K562 (cell line): ENCODE results near the gene FAM118B. TPM values are rescaled to one million over a fixed set of nuclear protein-coding genes. Genes with fewer than 3 reads are reported as not detected.
A peak's percentile ranks its signal among the peaks of the same experiment; 100 is the strongest.

ENCODE experiments used
- ATAC-seq: fragments of 200-7000 bp; cut with Tn5 transposase; 3 replicates; pipeline ENCODE4 v1.9.1; 2020; ENCODE audit warnings: moderate library complexity
- BruUV-seq: library from RNA; stranded (reverse); fragments of 400-500 nt; replicated peaks from 2 replicates; lab custom pipeline; 2021; lab: Mats Ljungman, UMichigan
- CTCF ChIA-PET: fragments of 300-600 bp; formaldehyde crosslinking; extraction: SDS; loops from one replicate; lab custom pipeline; 2021; ENCODE audit warnings: low intra/inter-chr PET ratio; lab: Yijun Ruan, JAX
- POLR2A ChIA-PET: fragments of 300-600, 350-650 bp; sonication (Branson Sonifier 250); formaldehyde crosslinking; extraction: SDS; loops from one replicate; lab custom pipeline; 2021; ENCODE audit warnings: antibody characterized with exemption, inconsistent platforms; lab: Yijun Ruan, JAX
- DNase-seq, 4 experiments: peaks; one replicate each; pipeline versions ENCODE4 v3.0.0 to v3.0.0-alpha.2; 2011 to 2018; ENCODE audit warnings: low spot score in 3 of 4, mixed read lengths in 3 of 4; ENCODE audit errors: extremely low read depth in 1 of 4
- FAIRE-seq: peaks from 2 replicates; lab custom pipeline; 2011; peaks lifted over from hg19 to GRCh38; lab: Jason Lieb, UNC
- H2AFZ ChIP-seq: 2 replicates; pipeline ENCODE4 v1.6.0; 2011; ENCODE audit warnings: low read depth, low read length, control low read depth, inconsistent platforms
- H3K27ac ChIP-seq: fragments of 200-600 bp; 3 replicates; pipeline ENCODE4 v1.8.0; 2011; ENCODE audit warnings: low read depth, mild to moderate bottlenecking, control low read depth, inconsistent platforms, low read length, moderate library complexity, mixed read lengths; ENCODE audit errors: extremely low read depth
- H3K27me3 ChIP-seq, 2 experiments: fragments of 300-600 bp in 1 of 2; 2 replicates in 1 of 2; 3 replicates in 1 of 2; pipeline versions ENCODE4 v1.6.0 to v1.8.0; 2011; ENCODE audit warnings: inconsistent platforms in 2 of 2, low read length in 2 of 2, mild to moderate bottlenecking in 1 of 2, mixed read lengths in 1 of 2, moderate library complexity in 1 of 2; ENCODE audit not compliant: control insufficient read depth in 2 of 2, insufficient read depth in 2 of 2
- H3K36me3 ChIP-seq: fragments of 300-600 bp; 3 replicates; pipeline ENCODE4 v1.8.0; 2011; ENCODE audit warnings: mild to moderate bottlenecking, low read length, inconsistent platforms; ENCODE audit not compliant: control insufficient read depth, insufficient read depth
- H3K4me1 ChIP-seq, 2 experiments: fragments of 200-600 bp in 1 of 2; replicated peaks in 1 of 2; 2 replicates in 1 of 2; 3 replicates in 1 of 2; pipeline versions ENCODE4 v1.5.1 to v1.8.0; 2011; ENCODE audit warnings: inconsistent platforms in 2 of 2, low read length in 2 of 2, mild to moderate bottlenecking in 1 of 2, mixed read lengths in 1 of 2, moderate library complexity in 1 of 2; ENCODE audit not compliant: control insufficient read depth in 2 of 2, insufficient read depth in 2 of 2
- H3K4me2 ChIP-seq: 2 replicates; pipeline ENCODE4 v1.6.1; 2011; ENCODE audit warnings: low read length, control low read depth, inconsistent platforms, mixed read lengths; ENCODE audit not compliant: insufficient read depth
- H3K4me3 ChIP-seq: fragments of 200-600 bp; sonication (generic), shearing (Covaris generic); 2 replicates; pipeline ENCODE4 v1.5.1; 2016; ENCODE audit warnings: control low read depth, inconsistent platforms
- H3K79me2 ChIP-seq: fragments of 200-600 bp; 3 replicates; pipeline ENCODE4 v1.8.0; 2011; ENCODE audit warnings: low read length, inconsistent platforms; ENCODE audit not compliant: control insufficient read depth, insufficient read depth
- H3K9ac ChIP-seq, 2 experiments: 2 replicates each; pipeline versions ENCODE4 v1.6.0 to v1.6.1; 2011; ENCODE audit warnings: low read depth in 2 of 2, low read length in 2 of 2, control low read depth in 1 of 2, inconsistent platforms in 1 of 2, mild to moderate bottlenecking in 1 of 2, mixed read lengths in 1 of 2; ENCODE audit not compliant: insufficient read depth in 1 of 2
- H3K9me1 ChIP-seq: one replicate; pipeline ENCODE4 v1.6.0; 2011; ENCODE audit warnings: inconsistent platforms, mild to moderate bottlenecking, low read length, moderate library complexity; ENCODE audit not compliant: control insufficient read depth, insufficient read depth
- H3K9me3 ChIP-seq: replicated peaks from 2 replicates; pipeline ENCODE4 v1.5.1; 2011; ENCODE audit warnings: low read depth, low read length, inconsistent platforms; ENCODE audit not compliant: control insufficient read depth, insufficient read depth
- H4K20me1 ChIP-seq: replicated peaks from 2 replicates; pipeline ENCODE4 v1.6.1; 2011; ENCODE audit warnings: low read length, inconsistent platforms, mixed read lengths; ENCODE audit not compliant: control insufficient read depth, insufficient read depth
- DDX20 ChIP-seq: fragments of 450-650 bp; IDR thresholded peaks from 2 replicates; pipeline ENCODE4 v1.6.1; 2016; ENCODE audit warnings: missing genetic modification characterization, low read depth, mild to moderate bottlenecking, missing compliant biosample characterization, moderate library complexity
- IFI16 ChIP-seq: fragments of 250-450 bp; sonication (Bioruptor Pico); IDR thresholded peaks from 2 replicates; pipeline ENCODE4 v2.1.2; 2022; ENCODE audit warnings: mild to moderate bottlenecking, inconsistent platforms
- IRF2 ChIP-seq: sonication (generic); formaldehyde crosslinking; IDR thresholded peaks from 2 replicates; pipeline ENCODE4 v1.8.1; 2022; ENCODE audit warnings: mild to moderate bottlenecking, missing genetic modification reagents
- MCM3 ChIP-seq: fragments of 450-650 bp; IDR thresholded peaks from 2 replicates; pipeline ENCODE4 v1.6.1; 2016
- MIER1 ChIP-seq: fragments of 450-650 bp; IDR thresholded peaks from 2 replicates; pipeline ENCODE4 v1.6.1; 2016; ENCODE audit warnings: antibody characterized with exemption, mild to moderate bottlenecking, low read depth
- MTA3 ChIP-seq: fragments of 450-650 bp; formaldehyde crosslinking; IDR thresholded peaks from 2 replicates; pipeline ENCODE4 v1.6.1; 2017; ENCODE audit warnings: mild to moderate bottlenecking, borderline replicate concordance
- MXI1 ChIP-seq: IDR thresholded peaks from 2 replicates; pipeline ENCODE4 v1.6.1; 2011; ENCODE audit warnings: low read depth, mild to moderate bottlenecking, improper control_type of control experiment, low read length
- NR0B1 ChIP-seq: fragments of 450-650 bp; IDR thresholded peaks from one replicate; pipeline ENCODE4 v1.6.1; 2018; ENCODE audit warnings: mild to moderate bottlenecking, moderate library complexity; ENCODE audit not compliant: partially characterized antibody
- RAD21 ChIP-seq, 2 experiments: fragments of 250-450 bp in 1 of 2; fragments of 450-650 bp in 1 of 2; sonication (Bioruptor Pico) in 1 of 2; formaldehyde crosslinking in 1 of 2; IDR thresholded peaks in 1 of 2; conservative IDR thresholded peaks in 1 of 2; 2 replicates each; pipeline versions ENCODE4 v1.4.0 to v1.8.0; 2020 to 2022; ENCODE audit warnings: mild to moderate bottlenecking in 2 of 2, moderate library complexity in 1 of 2
- RBBP5 ChIP-seq: fragments of 200-600 bp; sonication (generic); IDR thresholded peaks from 2 replicates; pipeline ENCODE4 v1.6.1; 2012; ENCODE audit warnings: borderline replicate concordance, mild to moderate bottlenecking, low read length, control low read depth, inconsistent platforms; ENCODE audit not compliant: insufficient read depth, poor library complexity, severe bottlenecking
- RHOXF2B ChIP-seq: fragments of 250-450 bp; sonication (Bioruptor Pico); conservative IDR thresholded peaks from 2 replicates; pipeline ENCODE4 v1.5.1; 2021
- SPI1 ChIP-seq: IDR thresholded peaks from 2 replicates; pipeline ENCODE4 v1.6.1; 2011; ENCODE audit warnings: low read depth, low read length, control low read depth, borderline replicate concordance
- SRSF1 ChIP-seq: fragments of 200-400 bp; formaldehyde crosslinking; IDR thresholded peaks from 2 replicates; pipeline ENCODE4 v1.6.1; 2017; ENCODE audit warnings: mild to moderate bottlenecking, low read depth, low read length, moderate library complexity
- WGBS: fragments of 100-300 bp; shearing (Covaris generic); methylation state at CpG from one replicate; pipeline ENCODE4 v1.1.6; 2016; ENCODE audit warnings: low coverage, mixed read lengths; ENCODE audit not compliant: insufficient coverage; ENCODE audit errors: missing lambda C conversion rate; 5-methylcytosine and 5-hydroxymethylcytosine counted together
- in situ Hi-C: fragments of 300-500 bp; cut with MboI; formaldehyde crosslinking; loops from 4 replicates; pipeline ENCODE4 v1.15.0; 2018; ENCODE audit warnings: inconsistent platforms, mixed read lengths
- intact Hi-C: fragments of 100-400 bp; cut with micrococcal nuclease; formaldehyde crosslinking; loops from 2 replicates; pipeline ENCODE4 v1.14.2; 2022
- polyA plus RNA-seq, 8 experiments: library from polyadenylated mRNA; depleted of rRNA in 4 of 8; stranded (reverse) in 5 of 8; unstranded in 3 of 8; fragments of >200 nt; fragmentation: Nextera tagmentation in 2 of 8; fragmentation: Illumina TruSeq in 1 of 8; extraction: Ambion mirVana in 2 of 8; extraction: Trizol in 1 of 8; gene quantifications; 2 replicates each; pipeline versions ENCODE4 v1.2.1 to v1.2.3, GENCODE V29; 2011 to 2014; ENCODE audit warnings: inconsistent platforms in 1 of 8, missing spikeins in 1 of 8
- total RNA-seq, 7 experiments: library from RNA; depleted of rRNA in 6 of 7; stranded (reverse); fragments of >200 nt in 6 of 7; fragmentation: Illumina TruSeq in 2 of 7; extraction: Trizol in 2 of 7; gene quantifications; 2 replicates each; pipeline versions ENCODE4 v1.2.1 to v1.2.3, GENCODE V29; 2011 to 2021; ENCODE audit warnings: low replicate concordance in 1 of 7

Gene FAM118B
- total and polyA plus RNA-seq, 9 of the 15 experiments (the other 6 are each of a cell fraction or from before 2014, with no cell fraction given) = 12.0 to 49.0 (median 22.1) TPM

GRCh38 chr11:126224647-126225294 lies 13.2 kb downstream of the FAM118B start:
- intact Hi-C loops (no loop called here), in situ Hi-C loops (no loop called here)
- Histone ChIP-seq H3K79me2 (peaks cover 43% of the 10 kb centered on the region), H3K9me3 (no peaks in the 10 kb centered on the region), H2AFZ (no peak overlapping the region), H3K4me1 (no peaks in the 10 kb centered on the region; a peak in 2 of 5 replicates), H3K4me3 (no peak overlapping the region), H3K27me3 (no peaks in the 10 kb centered on the region), H3K9ac (no peak overlapping the region), H3K4me2 (no peak overlapping the region; the same call in 1 of the 2 replicates), H3K27ac (no peak overlapping the region), H4K20me1 (no peaks in the 10 kb centered on the region), H3K9me1 (no peaks in the 10 kb centered on the region), H3K36me3 (peaks cover 3% of the 10 kb centered on the region)
- ChIA-PET CTCF (no interaction called here), POLR2A (interaction anchor here (0.7 to 1.9 kb wide), 3 partner anchors 11 to 33 kb away, joined by 3 to 7 read pairs (median 5); partner anchors contain the start of genes FAM118B and RPUSD4)
- BruUV-seq = no TSS peak
- TF ChIP-seq SRSF1 (no peak), DDX20 (tag) (no peak)
- FAIRE-seq = no peak
- no peak for DNase-seq
- ATAC-seq = no peak
- WGBS = 88% methylated on average over 6 of the region's 6 CpGs

DNA sequence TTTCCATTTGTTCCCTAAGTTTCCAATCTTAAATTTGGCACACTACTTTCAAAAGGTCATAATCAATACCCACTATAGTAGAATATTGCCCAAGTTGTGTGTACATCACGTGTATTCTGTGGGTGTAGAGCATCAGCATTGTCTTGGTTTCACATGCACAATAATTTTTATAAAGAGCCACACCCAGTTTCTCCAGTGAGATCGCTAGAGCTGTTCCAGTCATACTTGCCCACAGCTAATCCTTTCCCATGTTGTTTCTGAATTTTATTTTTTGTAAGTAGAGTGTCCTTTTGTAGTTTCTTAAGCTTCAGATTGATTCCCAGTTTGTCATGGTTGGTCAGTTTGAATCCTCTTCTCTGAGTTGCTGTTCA lies 13.7 kb downstream of the FAM118B start:
- Histone ChIP-seq H4K20me1 (no peaks in the 10 kb centered on the region), H3K9me3 (no peaks in the 10 kb centered on the region), H3K4me2 (no peak overlapping the region; the same call in 1 of the 2 replicates), H2AFZ (no peak overlapping the region), H3K27ac (peak overlapping the region; percentile 52; the same call in 2 of the 3 replicates), H3K9ac (no peak overlapping the region), H3K36me3 (peaks cover 8% of the 10 kb centered on the region), H3K4me3 (no peak overlapping the region), H3K27me3 (no peaks in the 10 kb centered on the region), H3K79me2 (peaks cover 38% of the 10 kb centered on the region; the same call in 2 of the 3 replicates), H3K4me1 (no peaks in the 10 kb centered on the region; a peak in 2 of 5 replicates), H3K9me1 (no peaks in the 10 kb centered on the region)
- intact Hi-C loops = no loop called here
- BruUV-seq = no TSS peak
- ChIA-PET CTCF (no interaction called here), POLR2A (interaction anchor here (0.6 to 1.9 kb wide), 4 partner anchors 12 to 1516 kb away, joined by 3 to 7 read pairs (median 4); partner anchors contain the start of genes FAM118B and RPUSD4)
- DNase-seq (no peak), FAIRE-seq (no peak), ATAC-seq (no peak)
- 77% methylated on average over 2 of the region's 2 CpGs for WGBS
- in situ Hi-C loops = no loop called here
- TF ChIP-seq RHOXF2B (CRISPR knock-in tag) = no peak
- no peak for TF ChIP-seq MXI1
- no peak for TF ChIP-seq NR0B1
- TF ChIP-seq MTA3 = no peak
- no peak for TF ChIP-seq IFI16 (CRISPR knock-in tag)
- no peak for TF ChIP-seq RAD21 (CRISPR knock-in tag; conservative IDR thresholded peaks at IDR 0.05 in 1 of 2, IDR thresholded peaks at IDR 0.05 in 1 of 2)
- TF ChIP-seq IRF2 (CRISPR knock-in tag) = no peak
- TF ChIP-seq MCM3 = no peak
- TF ChIP-seq SPI1 = no peak
- TF ChIP-seq RBBP5 = no peak
- no peak for TF ChIP-seq MIER1
